K562 (cell line): ENCODE results near the gene LRRC59. TPM values are rescaled to one million over a fixed set of nuclear protein-coding genes. Genes with fewer than 3 reads are reported as not detected.

Experiments
- CREB1 ChIP-seq, 2 experiments: sonication (generic) in 1 of 2; formaldehyde crosslinking in 1 of 2; IDR thresholded peaks; 2 replicates each; pipeline versions ENCODE4 v1.6.1 to v1.8.0; 2012 to 2022; ENCODE audit warnings: inconsistent platforms in 1 of 2, mild to moderate bottlenecking in 1 of 2, missing genetic modification reagents in 1 of 2, moderate library complexity in 1 of 2
- DNMT1 ChIP-seq: fragments of 450-650 bp; IDR thresholded peaks from 2 replicates; pipeline ENCODE4 v1.6.1; 2016; ENCODE audit warnings: antibody characterized with exemption, mild to moderate bottlenecking
- MBD2 ChIP-seq: sonication (generic); IDR thresholded peaks from 2 replicates; pipeline ENCODE4 v1.6.1; 2016; ENCODE audit warnings: low read depth, borderline replicate concordance
- NR4A1 ChIP-seq, 2 experiments: fragments of 250-450 bp in 1 of 2; fragments of 450-650 bp in 1 of 2; sonication (Bioruptor Pico) in 1 of 2; IDR thresholded peaks; 2 replicates each; pipeline versions ENCODE4 v1.4.0 to v1.6.1; 2016 to 2020; ENCODE audit warnings: mild to moderate bottlenecking in 2 of 2, missing compliant biosample characterization in 1 of 2, missing genetic modification characterization in 1 of 2, moderate library complexity in 1 of 2
- TAF1 ChIP-seq: IDR thresholded peaks from 2 replicates; pipeline ENCODE4 v1.6.1; 2011; ENCODE audit warnings: mild to moderate bottlenecking, low read length, moderate library complexity; ENCODE audit not compliant: insufficient read depth, control insufficient read depth, severe bottlenecking; ENCODE audit errors: extremely low read depth
- polyA plus RNA-seq, 8 experiments: library from polyadenylated mRNA; depleted of rRNA in 4 of 8; stranded (reverse) in 5 of 8; unstranded in 3 of 8; fragments of >200 nt; fragmentation: Nextera tagmentation in 2 of 8; fragmentation: Illumina TruSeq in 1 of 8; extraction: Ambion mirVana in 2 of 8; extraction: Trizol in 1 of 8; gene quantifications; 2 replicates each; pipeline versions ENCODE4 v1.2.1 to v1.2.3, GENCODE V29; 2011 to 2014; ENCODE audit warnings: inconsistent platforms in 1 of 8, missing spikeins in 1 of 8
- total RNA-seq, 7 experiments: library from RNA; depleted of rRNA in 6 of 7; stranded (reverse); fragments of >200 nt in 6 of 7; fragmentation: Illumina TruSeq in 2 of 7; extraction: Trizol in 2 of 7; gene quantifications; 2 replicates each; pipeline versions ENCODE4 v1.2.1 to v1.2.3, GENCODE V29; 2011 to 2021; ENCODE audit warnings: low replicate concordance in 1 of 7
- TF ChIP-seq, protein P1 (sequence below): fragments of 250-450 bp; sonication (Bioruptor Pico); IDR thresholded peaks from 2 replicates; pipeline ENCODE4 v1.4.0; 2020
- TF ChIP-seq, protein P2 (sequence below): IDR thresholded peaks from 3 replicates; pipeline ENCODE4 v1.6.1; 2011; ENCODE audit warnings: borderline replicate concordance, mild to moderate bottlenecking; ENCODE audit not compliant: insufficient read length, insufficient read depth
- TF ChIP-seq, protein P3 (sequence below): fragments of 250-450 bp; sonication (Bioruptor Pico); IDR thresholded peaks from 2 replicates; pipeline ENCODE4 v1.5.0; 2020; ENCODE audit warnings: mild to moderate bottlenecking

LRRC59 gene
- total and polyA plus RNA-seq, 9 of the 15 experiments (the other 6 are each of a cell fraction or from before 2014, with no cell fraction given), result 27.8 to 244 (median 154) TPM

DNA sequence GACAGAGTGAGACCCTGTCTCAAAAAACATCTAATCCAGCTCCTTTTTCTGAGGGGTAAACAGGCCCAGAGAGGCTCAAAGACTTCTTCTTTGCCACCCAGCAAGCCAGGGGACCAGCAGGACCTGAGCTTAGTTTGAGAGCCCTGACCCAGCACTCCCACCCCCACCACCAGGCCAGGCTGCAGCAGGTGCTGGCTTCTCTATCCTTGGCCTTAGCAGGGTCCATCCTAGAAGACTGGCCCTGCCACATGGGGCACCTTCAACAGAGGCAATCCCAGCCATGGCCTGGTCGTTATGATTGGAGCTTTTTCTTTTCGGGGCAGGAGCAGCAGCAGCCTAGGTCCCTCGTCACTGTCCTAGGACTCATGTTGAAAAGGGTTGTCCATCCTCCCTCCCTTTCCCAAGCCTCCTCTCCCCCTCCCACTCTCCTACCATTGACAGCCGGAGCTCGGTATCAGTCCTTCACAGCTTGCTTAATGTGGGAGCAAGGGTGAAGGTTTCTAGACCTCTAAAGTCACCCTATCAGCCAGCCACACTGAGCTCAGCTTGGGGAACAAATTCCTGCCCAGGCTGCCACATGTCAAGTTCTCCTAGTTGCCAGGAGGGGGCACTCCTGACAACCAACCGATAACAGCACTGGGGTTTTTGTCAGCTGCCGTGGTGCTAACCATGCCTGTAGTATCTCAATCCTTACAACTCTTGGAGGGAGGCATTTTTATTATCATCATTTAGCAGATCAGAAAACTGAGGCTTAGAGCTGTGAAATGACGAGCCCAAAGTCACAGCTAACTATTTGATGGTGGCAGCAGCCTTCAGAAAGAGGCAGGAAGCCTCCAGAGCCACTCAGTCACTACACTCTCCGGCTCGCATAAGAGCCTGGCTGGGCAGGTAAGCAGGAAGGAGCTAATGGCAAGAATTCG lies 35.5 kb downstream of the LRRC59 start (continued):
- TF ChIP-seq, protein P1, sequence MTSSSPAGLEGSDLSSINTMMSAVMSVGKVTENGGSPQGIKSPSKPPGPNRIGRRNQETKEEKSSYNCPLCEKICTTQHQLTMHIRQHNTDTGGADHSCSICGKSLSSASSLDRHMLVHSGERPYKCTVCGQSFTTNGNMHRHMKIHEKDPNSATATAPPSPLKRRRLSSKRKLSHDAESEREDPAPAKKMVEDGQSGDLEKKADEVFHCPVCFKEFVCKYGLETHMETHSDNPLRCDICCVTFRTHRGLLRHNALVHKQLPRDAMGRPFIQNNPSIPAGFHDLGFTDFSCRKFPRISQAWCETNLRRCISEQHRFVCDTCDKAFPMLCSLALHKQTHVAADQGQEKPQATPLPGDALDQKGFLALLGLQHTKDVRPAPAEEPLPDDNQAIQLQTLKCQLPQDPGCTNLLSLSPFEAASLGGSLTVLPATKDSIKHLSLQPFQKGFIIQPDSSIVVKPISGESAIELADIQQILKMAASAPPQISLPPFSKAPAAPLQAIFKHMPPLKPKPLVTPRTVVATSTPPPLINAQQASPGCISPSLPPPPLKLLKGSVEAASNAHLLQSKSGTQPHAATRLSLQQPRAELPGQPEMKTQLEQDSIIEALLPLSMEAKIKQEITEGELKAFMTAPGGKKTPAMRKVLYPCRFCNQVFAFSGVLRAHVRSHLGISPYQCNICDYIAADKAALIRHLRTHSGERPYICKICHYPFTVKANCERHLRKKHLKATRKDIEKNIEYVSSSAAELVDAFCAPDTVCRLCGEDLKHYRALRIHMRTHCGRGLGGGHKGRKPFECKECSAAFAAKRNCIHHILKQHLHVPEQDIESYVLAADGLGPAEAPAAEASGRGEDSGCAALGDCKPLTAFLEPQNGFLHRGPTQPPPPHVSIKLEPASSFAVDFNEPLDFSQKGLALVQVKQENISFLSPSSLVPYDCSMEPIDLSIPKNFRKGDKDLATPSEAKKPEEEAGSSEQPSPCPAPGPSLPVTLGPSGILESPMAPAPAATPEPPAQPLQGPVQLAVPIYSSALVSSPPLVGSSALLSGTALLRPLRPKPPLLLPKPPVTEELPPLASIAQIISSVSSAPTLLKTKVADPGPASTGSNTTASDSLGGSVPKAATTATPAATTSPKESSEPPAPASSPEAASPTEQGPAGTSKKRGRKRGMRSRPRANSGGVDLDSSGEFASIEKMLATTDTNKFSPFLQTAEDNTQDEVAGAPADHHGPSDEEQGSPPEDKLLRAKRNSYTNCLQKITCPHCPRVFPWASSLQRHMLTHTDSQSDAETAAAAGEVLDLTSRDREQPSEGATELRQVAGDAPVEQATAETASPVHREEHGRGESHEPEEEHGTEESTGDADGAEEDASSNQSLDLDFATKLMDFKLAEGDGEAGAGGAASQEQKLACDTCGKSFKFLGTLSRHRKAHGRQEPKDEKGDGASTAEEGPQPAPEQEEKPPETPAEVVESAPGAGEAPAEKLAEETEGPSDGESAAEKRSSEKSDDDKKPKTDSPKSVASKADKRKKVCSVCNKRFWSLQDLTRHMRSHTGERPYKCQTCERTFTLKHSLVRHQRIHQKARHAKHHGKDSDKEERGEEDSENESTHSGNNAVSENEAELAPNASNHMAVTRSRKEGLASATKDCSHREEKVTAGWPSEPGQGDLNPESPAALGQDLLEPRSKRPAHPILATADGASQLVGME (CRISPR knock-in tag), result no peak
- TF ChIP-seq CREB1 (IDR thresholded peaks at IDR 0.05) (peak; percentile 22; the same call in 1 of the 2 replicates), CREB1 (CRISPR knock-in tag; IDR thresholded peaks at IDR 0.05) (peak; percentile 65), TAF1 (no peak), MBD2 (no peak), NR4A1 (CRISPR knock-in tag; IDR thresholded peaks at IDR 0.05) (0 out of 2 replicates have a peak, but pooled peaks have one; percentile 41), NR4A1 (tag; IDR thresholded peaks at IDR 0.05) (no peak), DNMT1 (no peak)
- TF ChIP-seq, protein P2, sequence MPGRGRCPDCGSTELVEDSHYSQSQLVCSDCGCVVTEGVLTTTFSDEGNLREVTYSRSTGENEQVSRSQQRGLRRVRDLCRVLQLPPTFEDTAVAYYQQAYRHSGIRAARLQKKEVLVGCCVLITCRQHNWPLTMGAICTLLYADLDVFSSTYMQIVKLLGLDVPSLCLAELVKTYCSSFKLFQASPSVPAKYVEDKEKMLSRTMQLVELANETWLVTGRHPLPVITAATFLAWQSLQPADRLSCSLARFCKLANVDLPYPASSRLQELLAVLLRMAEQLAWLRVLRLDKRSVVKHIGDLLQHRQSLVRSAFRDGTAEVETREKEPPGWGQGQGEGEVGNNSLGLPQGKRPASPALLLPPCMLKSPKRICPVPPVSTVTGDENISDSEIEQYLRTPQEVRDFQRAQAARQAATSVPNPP, result no peak
- TF ChIP-seq, protein P3, sequence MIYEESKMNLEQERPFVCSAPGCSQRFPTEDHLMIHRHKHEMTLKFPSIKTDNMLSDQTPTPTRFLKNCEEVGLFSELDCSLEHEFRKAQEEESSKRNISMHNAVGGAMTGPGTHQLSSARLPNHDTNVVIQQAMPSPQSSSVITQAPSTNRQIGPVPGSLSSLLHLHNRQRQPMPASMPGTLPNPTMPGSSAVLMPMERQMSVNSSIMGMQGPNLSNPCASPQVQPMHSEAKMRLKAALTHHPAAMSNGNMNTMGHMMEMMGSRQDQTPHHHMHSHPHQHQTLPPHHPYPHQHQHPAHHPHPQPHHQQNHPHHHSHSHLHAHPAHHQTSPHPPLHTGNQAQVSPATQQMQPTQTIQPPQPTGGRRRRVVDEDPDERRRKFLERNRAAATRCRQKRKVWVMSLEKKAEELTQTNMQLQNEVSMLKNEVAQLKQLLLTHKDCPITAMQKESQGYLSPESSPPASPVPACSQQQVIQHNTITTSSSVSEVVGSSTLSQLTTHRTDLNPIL (CRISPR knock-in tag), result no peak
